ENCODE data around the gene ATP7A.
"Not testable (repeated sequence)": the region's sequence is repeated elsewhere in the genome, so short reads cannot be mapped to it uniquely, and the experiment has no call there.

The ATP7A gene

GRCh38 chrX:78042601-78043000, 132.1 kb downstream of the ATP7A start:
- no peak for TF ChIP-seq CTCF (conservative IDR thresholded peaks at IDR 0.05)
- no peak for TF ChIP-seq ZFX (IDR thresholded peaks at IDR 0.05)

GRCh38 chrX:78046362-78046761, 135.9 kb downstream of the ATP7A start:
- H3K27ac ChIP-seq = no peak overlapping the region
- TF ChIP-seq ZFX (IDR thresholded peaks at IDR 0.05) = no peak
- no peak for TF ChIP-seq CTCF (conservative IDR thresholded peaks at IDR 0.05)

More at GRCh38 chrX:78042601-78043000, 132.1 kb downstream of the ATP7A start:
- H3K27ac ChIP-seq = no peak overlapping the region

GRCh38 chrX:78048052-78048451, 137.6 kb downstream of the ATP7A start:
- H3K27ac ChIP-seq = no peak overlapping the region

GRCh38 chrX:78063687-78064086, 153.2 kb downstream of the ATP7A start:
- TF ChIP-seq ZFX (IDR thresholded peaks at IDR 0.05) (no peak), CTCF (conservative IDR thresholded peaks at IDR 0.05) (no peak)
- H3K27ac ChIP-seq = no peak overlapping the region

More at GRCh38 chrX:78048052-78048451, 137.6 kb downstream of the ATP7A start:
- no peak for TF ChIP-seq ZFX (IDR thresholded peaks at IDR 0.05)
- no peak for TF ChIP-seq CTCF (conservative IDR thresholded peaks at IDR 0.05)

GRCh38 chrX:78064152-78064551, 153.7 kb downstream of the ATP7A start:
- TF ChIP-seq CTCF (conservative IDR thresholded peaks at IDR 0.05) (no peak), ZFX (IDR thresholded peaks at IDR 0.05) (no peak)
- H3K27ac ChIP-seq = no peak overlapping the region

GRCh38 chrX:78064698-78065601, 154.5 kb downstream of the ATP7A start:
- not testable (repeated sequence) for H3K27ac ChIP-seq

- no peak overlapping the region for H3K27ac ChIP-seq
These were observed 155.6 kb downstream of the ATP7A start for GRCh38 chrX:78066110-78066509.

More at GRCh38 chrX:78066110-78066509, 155.6 kb downstream of the ATP7A start:
- TF ChIP-seq ZFX (IDR thresholded peaks at IDR 0.05) = no peak
- TF ChIP-seq CTCF (conservative IDR thresholded peaks at IDR 0.05) = no peak
